Measurements from ENCODE around the gene BTBD2. TPM values are rescaled to one million over a fixed set of nuclear protein-coding genes. Genes with fewer than 3 reads are reported as not detected.
A peak's percentile ranks its signal among the peaks of the same experiment; 100 is the strongest.

BTBD2 gene
- total and polyA plus RNA-seq, 2 of the 8 experiments (the other 6 are each of a cell fraction or from before 2014, with no cell fraction given) = 91.7 to 92.3 TPM

- no peak overlapping the region for H3K27ac ChIP-seq (ENCODE audit: low read depth, low read length)
- H3K56ac ChIP-seq (replicated peaks; ENCODE audit: insufficient read length, low read depth, low read length) = no peak overlapping the region
- H4K8ac ChIP-seq (ENCODE audit: extremely low read depth, insufficient read depth, low read length) = peak overlapping the region; percentile 79; the same call in 1 of the 2 replicates
- peaks cover 3 to 42% (median 11%) of the 10 kb centered on the region in 4 experiments; a peak in 7 of 8 replicates for H3K36me3 ChIP-seq (ENCODE audit: control insufficient read depth in 2 of 4, insufficient read depth in 4 of 4, low read length in 3 of 4)
- H2BK12ac ChIP-seq (ENCODE audit: low read depth, low read length) = no peak overlapping the region
- no peak overlapping the region for H3K4ac ChIP-seq (replicated peaks; ENCODE audit: insufficient read length, low read depth, low read length)
- H3K18ac ChIP-seq (ENCODE audit: extremely low read depth, low read length) = no peak overlapping the region
- DNase-seq (ENCODE audit: low read depth in 1 of 2, low spot score in 2 of 2) = no peak
- H2BK120ac ChIP-seq (replicated peaks; ENCODE audit: low read depth, low read length) = no peak overlapping the region
- ChIA-PET POLR2A (ENCODE audit: partially characterized antibody) (interaction anchor here (0.9 to 1.8 kb wide), 3 partner anchors 9 to 18 kb away, joined by 3 to 4 read pairs (median 4); no protein-coding TSS in a partner anchor), CTCF (ENCODE audit: partially characterized antibody) (interaction anchor here (1.2 to 1.3 kb wide), 3 partner anchors 22 to 50 kb away, joined by 3 to 4 read pairs (median 4); no protein-coding TSS in a partner anchor)
- H3K4me3 ChIP-seq (ENCODE audit: extremely low read depth in 1 of 4, insufficient read depth in 2 of 4, low read depth in 3 of 4, low read length in 4 of 4) = no peak overlapping the region
- H3K14ac ChIP-seq (ENCODE audit: insufficient read length) = no peak overlapping the region
- H3K79me2 ChIP-seq (ENCODE audit: control insufficient read depth in 1 of 2, insufficient read depth in 2 of 2, low read length in 2 of 2) = peaks cover 0 to 11% of the 10 kb centered on the region in 2 experiments; a peak in 1 of 4 replicates
- H3K27me3 ChIP-seq (replicated peaks in 1 of 4; ENCODE audit: control insufficient read depth in 3 of 4, extremely low read depth in 1 of 4, insufficient read depth in 3 of 4, low read length in 3 of 4) = no peaks in the 10 kb centered on the region
- no peak overlapping the region for H2BK5ac ChIP-seq (ENCODE audit: low read depth, low read length)
- H2AK5ac ChIP-seq (ENCODE audit: low read depth, low read length) = no peak overlapping the region
- H3K23me2 ChIP-seq (ENCODE audit: low read depth, low read length) = no peaks in the 10 kb centered on the region
- no peak overlapping the region for H4K91ac ChIP-seq (replicated peaks; ENCODE audit: insufficient read length, low read length)
- H3K4me1 ChIP-seq (replicated peaks in 1 of 4; ENCODE audit: control insufficient read depth in 3 of 4, insufficient read depth in 4 of 4, low read length in 3 of 4) = no peaks in the 10 kb centered on the region
- WGBS, 2 experiments (ENCODE audit: extremely low coverage in 1 of 2, insufficient coverage in 1 of 2, insufficient read length in 1 of 2, insufficient replicate concordance in 2 of 2, low coverage in 1 of 2, low lambda C conversion rate in 2 of 2, missing lambda C conversion rate in 1 of 2) = 98% methylated on average over 21 of the region's 35 CpGs; no CpG with 5 or more reads in 1 of the 2 experiments
- no peak overlapping the region for H2BK20ac ChIP-seq (ENCODE audit: low read length)
- no peak overlapping the region for H2BK15ac ChIP-seq (ENCODE audit: low read length)
- no peak overlapping the region for H3K4me2 ChIP-seq (ENCODE audit: insufficient read depth in 1 of 2, low read depth in 2 of 2, low read length in 2 of 2)
- no peak overlapping the region for H2AFZ ChIP-seq (ENCODE audit: low read length)
- no peak overlapping the region for H4K5ac ChIP-seq (ENCODE audit: insufficient read length, low read depth, low read length)
- H3K9ac ChIP-seq (replicated peaks in 1 of 4; ENCODE audit: extremely low read depth in 1 of 4, low read depth in 3 of 4, low read length in 3 of 4) = no peak overlapping the region
- peaks cover 8 to 9% of the 10 kb centered on the region in 2 experiments for H4K20me1 ChIP-seq (replicated peaks in 1 of 2; ENCODE audit: control insufficient read depth in 1 of 2, insufficient read depth in 2 of 2, low read length in 2 of 2)
- peaks cover 6% of the 10 kb centered on the region for H3K79me1 ChIP-seq (ENCODE audit: low read depth, low read length)
- no peaks in the 10 kb centered on the region for H3K9me3 ChIP-seq (ENCODE audit: insufficient read depth in 2 of 2, low read depth in 1 of 2, low read length in 1 of 2)
- FAIRE-seq = no peak
- H3K23ac ChIP-seq (ENCODE audit: insufficient read length) = no peak overlapping the region
- TF ChIP-seq RFX5 (IDR thresholded peaks at IDR 0.05; ENCODE audit: borderline replicate concordance, low read depth, low read length) = no peak
- no peak for TF ChIP-seq BRCA1 (IDR thresholded peaks at IDR 0.05; ENCODE audit: low read depth, low read length)
- TF ChIP-seq TAF7 (optimal IDR thresholded peaks at IDR 0.05; ENCODE audit: borderline replicate concordance, low read depth, low read length) = no peak
- TF ChIP-seq BCL11A (IDR thresholded peaks at IDR 0.05; ENCODE audit: low read depth in 2 of 2, low read length in 2 of 2) = no peak
- TF ChIP-seq HDAC2 (IDR thresholded peaks at IDR 0.05; ENCODE audit: borderline replicate concordance in 1 of 2, low read depth in 2 of 2, low read length in 2 of 2) = no peak
- TF ChIP-seq NANOG (IDR thresholded peaks at IDR 0.05; ENCODE audit: insufficient read depth, low read depth, low read length, poor library complexity, severe bottlenecking) = no peak
- TF ChIP-seq GTF2F1 (IDR thresholded peaks at IDR 0.05; ENCODE audit: borderline replicate concordance, low read depth, low read length) = no peak
- no peak for TF ChIP-seq TAF1 (IDR thresholded peaks at IDR 0.05; ENCODE audit: low read depth, low read length)
- TF ChIP-seq BACH1 (IDR thresholded peaks at IDR 0.05; ENCODE audit: low read length) = no peak
- TF ChIP-seq TCF12 (IDR thresholded peaks at IDR 0.05; ENCODE audit: low read depth, low read length) = no peak
- TF ChIP-seq ZNF274 (IDR thresholded peaks at IDR 0.05; ENCODE audit: borderline replicate concordance, extremely low read depth, low read length) = no peak
- TF ChIP-seq SP4 (IDR thresholded peaks at IDR 0.05; ENCODE audit: low read length) = no peak
These were observed 35.3 kb downstream of the BTBD2 start for GRCh38 chr19:1980091-1980808.
